Measurements from ENCODE around the gene SCMH1. TPM values are rescaled to one million over a fixed set of nuclear protein-coding genes. Genes with fewer than 3 reads are reported as not detected.

SCMH1 gene
- polyA plus RNA-seq, 1 of the 3 experiments (the other 2 are of a cell fraction) = 38.5 TPM

GRCh38 chr1:41160498-41161110, 81.5 kb downstream of the SCMH1 start:
- Histone ChIP-seq H3K9me2 (no peaks in the 10 kb centered on the region), H3K4me3 (ENCODE audit: low read depth in 2 of 2, low read length in 1 of 2) (no peak overlapping the region), H3K36me3 (replicated peaks in 1 of 2; ENCODE audit: control insufficient read depth in 1 of 2, insufficient read depth in 2 of 2, low read length in 1 of 2) (peaks cover 17 to 23% of the 10 kb centered on the region in 2 experiments), H2AFZ (ENCODE audit: low read depth) (no peak overlapping the region), H3K27me3 (ENCODE audit: insufficient read depth) (no peaks in the 10 kb centered on the region), H3K27ac (ENCODE audit: low read depth in 2 of 2, low read length in 1 of 2) (no peak overlapping the region), H4K20me1 (ENCODE audit: insufficient read depth) (no peaks in the 10 kb centered on the region), H3K9me3 (no peaks in the 10 kb centered on the region), H3K4me2 (no peak overlapping the region), H3F3A (replicated peaks; ENCODE audit: insufficient read depth) (peaks cover 6% of the 10 kb centered on the region), H3K4me1 (ENCODE audit: control insufficient read depth in 1 of 2, insufficient read depth in 2 of 2, low read depth in 1 of 2, low read length in 1 of 2) (no peaks in the 10 kb centered on the region; a peak in 3 of 4 replicates), H3K79me2 (ENCODE audit: insufficient read depth) (no peaks in the 10 kb centered on the region), H3K9ac (no peak overlapping the region)
- TF ChIP-seq RCOR1 (IDR thresholded peaks at IDR 0.05; ENCODE audit: low read length) (no peak), FOXJ3 (CRISPR knock-in tag; IDR thresholded peaks at IDR 0.05) (no peak), FOXM1 (IDR thresholded peaks at IDR 0.05; ENCODE audit: low read depth) (no peak), CHD2 (IDR thresholded peaks at IDR 0.05; ENCODE audit: low read length, partially characterized antibody) (no peak), SMC3 (IDR thresholded peaks at IDR 0.05; ENCODE audit: low read depth, low read length) (no peak), RFX5 (IDR thresholded peaks at IDR 0.05; ENCODE audit: low read length) (no peak), NFIC (IDR thresholded peaks at IDR 0.05; ENCODE audit: borderline replicate concordance) (no peak), POLR2AphosphoS5 (IDR thresholded peaks at IDR 0.05; ENCODE audit: low read depth, low read length) (no peak), RXRA (IDR thresholded peaks at IDR 0.05; ENCODE audit: borderline replicate concordance, low read depth) (no peak), GATA2 (CRISPR knock-in tag; IDR thresholded peaks at IDR 0.05) (no peak), TCF12 (IDR thresholded peaks at IDR 0.05) (no peak), USF1 (IDR thresholded peaks at IDR 0.05; ENCODE audit: borderline replicate concordance, low read depth) (no peak), RAD21 (IDR thresholded peaks at IDR 0.05; ENCODE audit: low read length) (no peak), CTCF (IDR thresholded peaks at IDR 0.05) (no peak), SIN3A (IDR thresholded peaks at IDR 0.05; ENCODE audit: borderline replicate concordance, low read depth, low read length) (no peak)
- TF ChIP-seq, protein P1, sequence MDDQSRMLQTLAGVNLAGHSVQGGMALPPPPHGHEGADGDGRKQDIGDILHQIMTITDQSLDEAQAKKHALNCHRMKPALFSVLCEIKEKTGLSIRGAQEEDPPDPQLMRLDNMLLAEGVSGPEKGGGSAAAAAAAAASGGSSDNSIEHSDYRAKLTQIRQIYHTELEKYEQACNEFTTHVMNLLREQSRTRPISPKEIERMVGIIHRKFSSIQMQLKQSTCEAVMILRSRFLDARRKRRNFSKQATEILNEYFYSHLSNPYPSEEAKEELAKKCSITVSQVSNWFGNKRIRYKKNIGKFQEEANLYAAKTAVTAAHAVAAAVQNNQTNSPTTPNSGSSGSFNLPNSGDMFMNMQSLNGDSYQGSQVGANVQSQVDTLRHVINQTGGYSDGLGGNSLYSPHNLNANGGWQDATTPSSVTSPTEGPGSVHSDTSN (IDR thresholded peaks at IDR 0.05) = no peak
- TF ChIP-seq, protein P2, sequence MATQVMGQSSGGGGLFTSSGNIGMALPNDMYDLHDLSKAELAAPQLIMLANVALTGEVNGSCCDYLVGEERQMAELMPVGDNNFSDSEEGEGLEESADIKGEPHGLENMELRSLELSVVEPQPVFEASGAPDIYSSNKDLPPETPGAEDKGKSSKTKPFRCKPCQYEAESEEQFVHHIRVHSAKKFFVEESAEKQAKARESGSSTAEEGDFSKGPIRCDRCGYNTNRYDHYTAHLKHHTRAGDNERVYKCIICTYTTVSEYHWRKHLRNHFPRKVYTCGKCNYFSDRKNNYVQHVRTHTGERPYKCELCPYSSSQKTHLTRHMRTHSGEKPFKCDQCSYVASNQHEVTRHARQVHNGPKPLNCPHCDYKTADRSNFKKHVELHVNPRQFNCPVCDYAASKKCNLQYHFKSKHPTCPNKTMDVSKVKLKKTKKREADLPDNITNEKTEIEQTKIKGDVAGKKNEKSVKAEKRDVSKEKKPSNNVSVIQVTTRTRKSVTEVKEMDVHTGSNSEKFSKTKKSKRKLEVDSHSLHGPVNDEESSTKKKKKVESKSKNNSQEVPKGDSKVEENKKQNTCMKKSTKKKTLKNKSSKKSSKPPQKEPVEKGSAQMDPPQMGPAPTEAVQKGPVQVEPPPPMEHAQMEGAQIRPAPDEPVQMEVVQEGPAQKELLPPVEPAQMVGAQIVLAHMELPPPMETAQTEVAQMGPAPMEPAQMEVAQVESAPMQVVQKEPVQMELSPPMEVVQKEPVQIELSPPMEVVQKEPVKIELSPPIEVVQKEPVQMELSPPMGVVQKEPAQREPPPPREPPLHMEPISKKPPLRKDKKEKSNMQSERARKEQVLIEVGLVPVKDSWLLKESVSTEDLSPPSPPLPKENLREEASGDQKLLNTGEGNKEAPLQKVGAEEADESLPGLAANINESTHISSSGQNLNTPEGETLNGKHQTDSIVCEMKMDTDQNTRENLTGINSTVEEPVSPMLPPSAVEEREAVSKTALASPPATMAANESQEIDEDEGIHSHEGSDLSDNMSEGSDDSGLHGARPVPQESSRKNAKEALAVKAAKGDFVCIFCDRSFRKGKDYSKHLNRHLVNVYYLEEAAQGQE (IDR thresholded peaks at IDR 0.05; ENCODE audit: low read depth, low read length) = no peak
- TF ChIP-seq, protein P3, sequence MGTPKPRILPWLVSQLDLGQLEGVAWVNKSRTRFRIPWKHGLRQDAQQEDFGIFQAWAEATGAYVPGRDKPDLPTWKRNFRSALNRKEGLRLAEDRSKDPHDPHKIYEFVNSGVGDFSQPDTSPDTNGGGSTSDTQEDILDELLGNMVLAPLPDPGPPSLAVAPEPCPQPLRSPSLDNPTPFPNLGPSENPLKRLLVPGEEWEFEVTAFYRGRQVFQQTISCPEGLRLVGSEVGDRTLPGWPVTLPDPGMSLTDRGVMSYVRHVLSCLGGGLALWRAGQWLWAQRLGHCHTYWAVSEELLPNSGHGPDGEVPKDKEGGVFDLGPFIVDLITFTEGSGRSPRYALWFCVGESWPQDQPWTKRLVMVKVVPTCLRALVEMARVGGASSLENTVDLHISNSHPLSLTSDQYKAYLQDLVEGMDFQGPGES (IDR thresholded peaks at IDR 0.05; ENCODE audit: low read depth, low read length) = no peak
- WGBS (ENCODE audit: low lambda C conversion rate) = 87% methylated on average over 3 of the region's 3 CpGs
- DNase-seq = no peak
- POLR2A ChIA-PET = no interaction called here
- CTCF ChIA-PET = interaction anchor here (1.1 kb wide), 1 partner anchor 33 kb away, joined by 3 read pairs; no protein-coding TSS in a partner anchor

All from SK-N-SH (cell line).